Measurements from ENCODE around the gene GALNTL6.

The GALNTL6 gene

DNA sequence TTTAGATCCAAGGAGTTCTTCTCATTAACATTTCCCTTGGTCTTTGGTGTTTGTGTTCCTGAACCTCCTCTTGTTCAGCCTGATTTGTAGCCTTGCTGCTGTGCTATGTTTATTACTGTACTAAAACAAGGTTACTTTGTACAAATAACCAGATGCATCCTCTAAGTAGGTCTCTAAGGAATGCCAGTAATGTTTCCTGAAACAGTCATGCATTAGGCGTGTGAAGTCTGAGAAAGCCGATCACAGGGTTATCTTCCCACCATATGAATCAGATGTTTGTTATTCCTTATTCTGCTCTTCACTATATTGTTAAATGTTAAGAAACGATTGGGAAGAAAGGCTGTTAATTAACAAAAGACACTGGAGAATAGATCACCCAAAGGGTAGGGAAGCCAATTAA is 66.9 kb downstream of the GALNTL6 start:
- DNase-seq (ENCODE audit: low spot score): no peak

DNA sequence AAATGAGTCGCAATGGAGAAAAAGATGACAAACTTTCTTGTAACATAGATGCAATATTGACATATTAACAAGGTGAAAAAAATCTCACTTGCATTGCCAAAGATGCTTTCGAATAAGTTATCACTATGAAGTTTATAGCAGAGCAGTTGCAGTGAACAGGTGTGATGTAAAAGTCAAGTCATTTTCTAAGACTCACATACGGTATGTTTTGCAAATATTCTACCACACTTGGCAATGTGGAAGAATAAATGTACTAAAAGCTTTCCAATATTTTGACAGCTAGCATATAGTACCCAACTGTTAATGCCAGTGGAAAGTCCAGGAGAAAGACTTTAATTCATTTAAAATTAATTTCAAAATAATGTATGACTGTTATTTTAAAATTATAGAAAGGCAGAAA is 76.5 kb downstream of the GALNTL6 start:
- DNase-seq (ENCODE audit: low spot score): no peak

DNA sequence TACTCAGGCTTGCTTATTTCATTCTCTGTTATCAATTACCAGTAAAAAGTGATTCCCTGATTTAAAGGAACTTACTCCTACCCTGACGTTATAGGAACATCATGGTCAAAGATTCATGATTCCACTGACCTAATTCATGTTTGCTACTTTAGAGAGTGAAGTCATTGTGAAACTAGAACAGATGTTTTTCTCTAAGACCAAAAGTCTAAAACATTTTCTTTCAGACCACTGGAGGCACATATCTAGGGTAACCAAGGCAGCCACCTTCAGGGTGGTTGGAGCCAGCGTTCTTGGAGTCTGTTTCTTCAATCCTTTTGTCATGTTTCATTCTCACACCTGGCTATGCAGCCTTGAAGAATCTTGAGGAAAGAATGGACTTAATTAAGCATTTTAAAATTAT is 77.8 kb downstream of the GALNTL6 start:
- no peak for DNase-seq (ENCODE audit: low spot score)

DNA sequence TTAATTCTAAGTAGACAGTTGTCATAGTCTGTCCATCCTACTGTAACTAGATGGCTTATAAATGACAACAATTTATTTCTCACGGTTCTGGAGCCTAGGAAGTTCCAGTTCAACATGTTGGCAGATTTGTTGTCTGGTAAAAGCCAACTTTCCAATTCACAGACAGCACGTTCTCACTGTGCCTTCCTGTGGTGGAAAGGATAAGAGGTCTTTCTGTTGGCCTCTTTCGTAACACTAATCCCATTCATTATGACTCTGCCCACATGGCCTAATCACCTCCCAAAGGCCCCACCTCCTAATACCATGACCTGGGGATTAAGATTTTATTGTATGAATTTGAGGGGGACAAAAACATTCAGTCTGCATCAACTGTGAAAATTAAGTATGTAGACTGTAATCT is 83.2 kb downstream of the GALNTL6 start:
- no peak for DNase-seq (ENCODE audit: low spot score)

- DNase-seq (ENCODE audit: low spot score): no peak
Observed at GRCh38 chr4:171919314-171919713, 106.1 kb downstream of the GALNTL6 start.

DNA sequence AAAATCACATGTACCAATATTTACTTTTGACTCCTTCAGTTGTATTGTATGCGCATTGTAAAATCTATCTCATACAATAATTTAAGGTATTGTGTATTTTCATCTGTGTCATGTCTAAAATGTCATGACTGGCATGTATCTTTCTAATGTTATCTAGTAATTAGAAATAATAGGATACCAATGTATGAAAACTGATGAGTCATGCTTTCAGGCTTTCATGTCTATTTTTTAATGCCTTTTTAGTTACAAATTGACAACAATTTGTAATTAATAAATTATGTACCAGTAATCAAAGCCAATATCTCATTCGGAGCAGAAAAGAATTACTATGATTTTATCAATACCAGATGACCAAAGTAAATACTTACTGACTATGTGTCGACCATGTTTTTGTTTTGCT is 107.7 kb downstream of the GALNTL6 start:
- no peak for DNase-seq (ENCODE audit: low spot score)

- no peak for DNase-seq (ENCODE audit: low spot score)
Observed at GRCh38 chr4:171924746-171925376, 111.7 kb downstream of the GALNTL6 start.

DNA sequence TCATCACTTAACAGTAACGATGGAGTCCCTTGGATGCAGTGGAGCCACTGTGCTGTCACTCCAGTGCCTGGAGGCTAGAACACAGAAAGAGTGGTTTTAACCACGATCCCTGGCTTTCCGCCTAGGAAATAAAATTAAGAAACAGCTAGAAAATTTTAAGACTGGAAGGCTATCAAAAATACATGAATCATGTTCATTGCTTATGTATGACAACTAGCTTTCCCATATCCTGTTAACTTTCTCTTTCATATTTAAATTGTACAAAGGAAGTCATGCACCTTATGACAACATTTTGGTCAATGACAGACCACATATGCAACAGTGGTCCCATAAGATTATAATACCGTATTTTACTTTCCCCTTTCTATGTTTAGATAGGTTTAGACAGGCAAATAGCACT is 115.1 kb downstream of the GALNTL6 start:
- DNase-seq (ENCODE audit: low spot score): no peak

GRCh38 chr4:171929477-171929876 is 116.3 kb downstream of the GALNTL6 start:
- no peak for DNase-seq (ENCODE audit: low spot score)

DNA sequence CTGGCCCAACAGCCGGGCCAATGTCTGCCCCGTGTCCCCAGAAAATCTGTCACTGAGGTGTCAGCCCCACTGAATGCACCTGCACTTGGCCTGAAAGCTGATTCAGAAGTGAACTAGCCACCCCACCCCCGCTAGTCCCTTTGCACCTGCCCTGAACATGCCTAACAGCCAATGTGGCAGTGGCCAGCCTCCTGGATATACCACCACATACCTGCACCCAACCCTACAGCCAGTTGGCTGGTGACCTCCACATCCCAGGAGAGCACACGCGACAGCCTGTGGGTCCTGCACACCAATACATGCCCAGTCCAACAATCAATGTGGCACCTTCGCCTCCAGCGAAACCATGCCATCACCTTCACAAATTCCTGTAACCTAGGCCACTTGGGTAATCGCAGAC is 116.7 kb downstream of the GALNTL6 start:
- no peak for DNase-seq (ENCODE audit: low spot score)

DNA sequence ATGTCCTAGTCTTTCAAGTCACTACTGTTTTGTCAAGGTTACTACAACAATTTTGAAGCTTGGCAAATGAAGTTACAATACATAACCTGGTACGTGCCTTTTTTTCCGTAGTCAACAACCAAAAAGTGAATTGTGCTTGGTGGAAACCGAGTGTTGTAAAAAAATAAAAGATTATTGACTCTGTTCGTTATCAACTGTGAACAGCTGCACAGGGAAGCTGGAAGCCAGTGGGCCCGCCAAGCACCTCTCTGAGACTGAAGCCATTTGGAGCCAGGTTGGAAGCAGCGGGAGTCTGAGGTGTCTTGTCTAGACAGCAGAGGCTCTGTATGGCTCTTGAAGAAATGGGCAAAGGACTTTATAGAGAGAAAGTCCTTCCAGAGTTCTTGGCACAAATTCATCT is 119.0 kb downstream of the GALNTL6 start:
- DNase-seq (ENCODE audit: low spot score): peak; percentile 9

DNA sequence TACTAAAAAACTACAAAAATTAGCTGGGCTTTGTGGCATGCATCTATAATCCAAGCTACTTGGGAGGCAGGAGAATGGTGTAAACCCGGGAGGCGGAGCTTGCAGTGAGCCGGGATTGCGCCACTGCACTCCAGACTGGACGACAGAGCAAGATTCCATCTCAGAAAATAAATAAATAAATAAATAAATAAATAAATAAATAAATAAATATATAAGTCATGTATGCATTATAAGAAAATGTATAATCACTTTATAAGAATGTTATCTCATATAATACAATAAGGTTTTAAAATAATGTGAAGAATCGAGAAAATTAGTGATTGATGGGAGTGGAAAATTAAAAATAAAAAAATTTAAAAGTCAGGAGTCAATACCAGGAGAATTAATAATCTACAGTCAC is 127.5 kb downstream of the GALNTL6 start:
- no peak for DNase-seq (ENCODE audit: low spot score)

DNA sequence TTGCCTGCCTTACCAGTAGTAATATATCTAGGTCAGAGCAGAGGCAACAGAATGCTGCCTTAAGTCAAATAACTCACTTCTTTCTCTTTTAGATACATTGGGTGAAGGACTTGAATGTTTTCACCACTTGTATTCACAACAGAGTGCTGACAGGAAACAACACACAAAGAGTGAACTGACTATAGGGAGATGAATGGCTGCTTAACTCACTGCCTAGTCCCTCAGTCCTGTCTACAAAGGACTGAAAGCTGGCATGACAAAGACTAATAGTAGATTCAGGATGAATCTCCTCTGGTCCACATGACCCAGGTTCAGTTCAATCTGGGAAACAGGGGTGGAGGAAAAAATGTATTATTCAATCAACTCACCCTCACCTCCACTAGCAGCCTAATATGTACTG is 134.2 kb downstream of the GALNTL6 start:
- DNase-seq (ENCODE audit: low spot score): no peak

DNA sequence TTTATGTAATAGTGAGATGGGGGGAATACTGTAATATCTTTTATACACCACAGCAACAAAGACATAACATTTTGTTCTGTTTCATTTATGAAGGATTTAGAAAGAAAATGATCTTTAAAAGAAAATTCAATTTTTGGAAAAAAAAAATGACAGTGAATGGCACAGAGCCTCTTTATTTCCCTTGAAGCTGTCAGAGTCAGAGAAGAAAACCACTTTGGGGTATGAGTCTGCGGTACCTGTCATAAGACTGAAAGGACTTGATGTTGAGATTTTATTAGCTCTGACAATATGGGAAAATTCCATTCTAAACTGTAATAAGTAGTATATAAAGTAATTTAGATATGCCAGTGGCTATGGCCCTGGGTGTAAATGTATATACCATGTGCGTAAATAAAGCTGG is 134.8 kb downstream of the GALNTL6 start:
- DNase-seq (ENCODE audit: low spot score): no peak

- DNase-seq (ENCODE audit: low spot score): no peak
Observed at GRCh38 chr4:171954650-171955049, 141.4 kb downstream of the GALNTL6 start.

DNA sequence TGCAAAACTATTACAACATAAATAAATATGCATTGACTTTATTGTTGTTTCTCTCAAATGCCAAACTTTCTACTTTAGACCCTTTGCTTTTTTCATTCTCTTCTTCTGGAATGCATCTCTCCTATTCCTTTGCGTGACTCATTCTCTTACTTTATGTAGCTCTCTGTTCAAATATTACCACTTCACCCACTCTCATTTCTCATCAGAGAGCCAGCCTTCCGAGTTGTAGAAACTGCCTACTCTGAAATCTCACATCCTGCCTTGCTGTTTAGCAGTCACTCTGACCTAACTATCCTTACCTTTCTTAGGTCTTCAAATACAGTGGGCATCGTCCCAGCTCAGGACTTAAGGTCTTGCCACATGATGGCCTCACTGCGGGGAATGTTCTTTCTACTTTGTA is 143.5 kb downstream of the GALNTL6 start:
- DNase-seq (ENCODE audit: low spot score): no peak

DNA sequence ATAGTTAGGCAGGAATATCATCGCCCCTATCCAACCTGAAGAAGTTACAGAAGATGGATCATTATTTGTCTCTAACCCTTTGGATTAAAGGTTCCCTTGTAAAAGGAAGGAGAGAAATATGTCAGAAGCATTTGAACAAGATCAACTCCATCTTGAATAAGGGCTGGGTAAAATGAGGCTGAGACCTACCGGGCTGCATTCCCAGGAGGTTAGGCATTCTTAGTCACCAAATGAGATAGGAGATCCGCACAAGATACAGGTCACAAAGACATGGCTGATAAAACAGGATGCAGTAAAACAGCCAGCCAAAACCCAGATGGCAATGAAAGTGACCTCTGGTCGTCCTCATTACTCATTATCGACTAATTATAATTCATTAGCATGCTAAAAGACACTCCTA is 148.9 kb downstream of the GALNTL6 start:
- no peak for DNase-seq (ENCODE audit: low spot score)

GRCh38 chr4:171966356-171966755 is 153.2 kb downstream of the GALNTL6 start:
- no peak for DNase-seq (ENCODE audit: low spot score)

DNA sequence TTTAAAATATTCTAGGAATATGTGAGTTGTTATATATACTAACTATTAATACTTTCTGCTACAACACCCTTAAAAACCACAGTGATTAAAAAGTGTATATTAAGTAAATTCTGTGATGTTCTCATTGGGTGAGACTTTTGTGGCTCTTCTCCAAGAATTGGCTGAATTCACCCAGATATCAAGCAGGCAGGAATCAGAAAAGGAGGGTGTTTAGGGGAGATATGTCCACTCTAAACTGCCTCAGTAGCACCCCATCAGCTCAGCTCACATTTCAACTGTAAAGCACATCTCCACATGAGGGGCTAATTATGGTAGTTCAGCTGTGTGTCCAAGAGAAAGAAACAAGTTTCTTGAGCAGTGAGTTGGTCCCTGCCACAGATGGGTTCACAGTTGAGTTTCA is 165.0 kb downstream of the GALNTL6 start:
- DNase-seq (ENCODE audit: low spot score): no peak

GRCh38 chr4:171979461-171979860 is 166.3 kb downstream of the GALNTL6 start:
- no peak for DNase-seq (ENCODE audit: low spot score)

DNA sequence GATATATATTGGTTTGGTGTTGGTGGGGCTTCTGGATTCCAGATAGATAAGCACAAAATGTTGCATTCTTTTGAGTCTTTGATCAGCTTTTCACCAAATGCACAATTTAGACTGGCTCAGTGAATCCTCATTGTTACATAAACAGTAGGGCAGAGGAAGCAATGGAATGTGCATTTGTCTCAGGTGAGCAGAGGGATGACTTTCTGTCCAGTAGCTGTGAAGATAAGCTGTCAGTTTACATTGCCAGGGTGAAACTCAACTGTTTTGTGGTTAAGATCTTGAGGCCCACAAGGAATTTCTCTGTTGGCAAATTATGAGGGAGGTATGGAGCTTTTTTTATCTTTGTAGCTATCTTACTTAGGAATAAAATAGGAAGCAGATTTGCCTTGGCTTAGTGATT is 168.0 kb downstream of the GALNTL6 start:
- DNase-seq (ENCODE audit: low spot score): no peak

DNA sequence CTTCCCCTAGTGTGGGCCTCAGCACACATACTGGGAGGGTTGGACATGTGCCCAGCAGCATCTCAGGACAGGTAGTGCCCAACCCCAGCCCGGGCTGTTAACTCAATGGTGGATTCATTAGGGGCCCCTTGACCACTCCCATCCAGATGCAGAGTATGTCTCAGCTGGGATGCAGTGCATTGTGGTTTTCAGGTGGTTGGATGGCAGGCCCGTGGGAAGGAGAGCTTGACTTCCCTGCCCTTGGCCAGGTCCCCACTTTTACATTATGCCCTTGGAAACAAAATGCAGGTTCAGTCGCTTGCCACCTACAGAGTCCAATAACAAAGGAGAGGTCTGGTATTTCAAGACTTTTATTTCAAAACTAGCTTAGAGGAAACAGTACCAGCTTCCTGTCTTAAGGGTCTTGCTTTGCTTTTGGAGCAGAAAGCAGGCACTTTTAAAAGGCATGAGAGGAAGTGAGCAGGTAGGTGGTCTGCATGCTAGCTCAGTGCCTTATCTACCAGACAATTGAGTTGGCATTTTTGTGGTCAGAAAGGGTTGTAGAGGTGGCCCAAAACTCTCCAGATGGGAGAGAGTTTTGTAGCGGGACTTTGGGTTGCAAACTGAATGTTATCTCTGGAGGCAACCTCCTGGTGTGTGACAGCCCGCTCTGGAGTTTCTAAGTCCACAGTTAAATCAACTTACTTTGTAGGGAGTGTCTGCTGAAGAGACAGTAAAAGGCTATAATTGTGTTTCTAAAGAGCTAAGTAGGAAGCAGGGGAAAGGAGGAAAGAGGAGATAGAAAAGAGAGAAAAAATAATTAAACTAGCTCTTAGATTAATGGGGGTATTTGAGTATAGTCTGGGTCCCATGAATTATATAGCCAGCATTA is 171.0 kb downstream of the GALNTL6 start:
- DNase-seq (ENCODE audit: low spot score): no peak

- DNase-seq (ENCODE audit: low spot score): no peak
Observed at GRCh38 chr4:171985129-171985528, 171.9 kb downstream of the GALNTL6 start.

DNA sequence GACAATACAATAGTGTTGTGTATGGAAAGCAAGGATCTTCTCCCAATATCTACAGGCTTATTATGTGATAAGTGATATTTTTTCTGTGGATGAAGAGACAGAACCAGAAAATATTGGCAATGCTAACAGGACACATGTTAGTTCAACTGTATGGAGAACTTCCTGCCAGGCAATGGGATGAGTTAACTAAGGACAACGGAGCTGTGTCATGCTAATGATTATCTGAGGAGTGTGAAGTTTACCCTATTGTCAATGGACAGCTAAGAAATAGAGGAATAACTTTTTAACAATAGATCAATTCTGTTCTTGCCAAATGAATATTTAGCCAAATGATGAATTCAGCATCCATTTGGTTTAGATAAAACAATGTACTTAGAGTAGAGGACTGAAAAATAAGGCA is 180.0 kb downstream of the GALNTL6 start:
- DNase-seq (ENCODE audit: low spot score): no peak

All from pons (tissue), 1 donor.